ENCODE data around the gene THSD8. TPM values are rescaled to one million over a fixed set of nuclear protein-coding genes. Genes with fewer than 3 reads are reported as not detected.

THSD8 gene
- total and polyA plus RNA-seq, 5 experiments from 2014 or later, result 0.96 to 3.1 (median 1.0) TPM; not detected in 1

DNA sequence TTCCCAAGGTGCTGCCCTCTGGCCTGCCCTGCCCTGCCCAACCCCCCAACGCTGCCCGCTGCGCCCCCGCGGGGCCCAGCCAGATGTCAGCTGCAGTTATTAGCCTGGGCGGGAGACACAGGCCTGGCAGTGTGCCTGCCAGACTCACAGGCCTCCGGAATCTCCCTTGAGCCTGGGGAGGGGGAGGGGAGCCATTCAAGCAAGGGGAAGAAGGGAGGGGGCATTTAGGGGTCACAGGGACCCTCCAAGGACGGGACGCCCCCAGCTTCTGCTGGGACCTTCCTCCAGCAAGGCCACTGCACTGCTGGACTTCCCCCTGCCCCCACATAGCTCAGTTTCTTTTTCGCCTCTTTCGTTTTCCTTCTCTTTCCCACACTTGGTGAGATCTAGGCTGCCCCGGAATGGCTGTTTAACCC is 13.2 kb upstream of the THSD8 start:
- Mint-ChIP-seq H3K4me1 (peaks cover 17 to 39% (median 28%) of the 10 kb centered on the region in 4 donors), H3K36me3 (peaks cover 1 to 7% (median 5%) of the 10 kb centered on the region in 3 donors), H3K9me3 (peaks cover 0 to 4% (median 0%) of the 10 kb centered on the region in 9 donors), H3K4me3 (peak overlapping the region; percentile 68 to 99 (median 80)), H3K27me3 (peaks cover 0 to 4% (median 0%) of the 10 kb centered on the region in 5 donors), H3K27ac (peak overlapping the region in 9 of 10 donors; percentile 94 to 98 (median 98))
- POLR2A ChIA-PET, result interaction anchor here (1.1 to 2.9 kb wide), 2 partner anchors 11 to 311 kb away, joined by 4 to 34 read pairs; no protein-coding TSS in a partner anchor
- DNase-seq, result peak in 3 of 10 donors; percentile 37 to 51 (median 42)
- ATAC-seq, result no peak

- peak overlapping the region in 9 of 10 donors; percentile 94 to 100 (median 98) for H3K27ac Mint-ChIP-seq
- ATAC-seq, result no peak
- DNase-seq, result peak in 3 of 10 donors; percentile 21 to 48 (median 44)
- H3K27me3 Mint-ChIP-seq, result peaks cover 0 to 4% (median 0%) of the 10 kb centered on the region in 5 donors
- H3K36me3 Mint-ChIP-seq, result peaks cover 1 to 7% (median 5%) of the 10 kb centered on the region in 3 donors
- H3K9me3 Mint-ChIP-seq, result peaks cover 0 to 4% (median 0%) of the 10 kb centered on the region in 9 donors
- POLR2A ChIA-PET, result interaction anchor here (0.6 to 2.9 kb wide), 3 partner anchors 9 to 310 kb away, joined by 4 to 34 read pairs (median 4); no protein-coding TSS in a partner anchor
- H3K4me1 Mint-ChIP-seq, result peaks cover 20 to 42% (median 33%) of the 10 kb centered on the region in 4 donors
- H3K4me3 Mint-ChIP-seq, result peak overlapping the region; percentile 68 to 99 (median 80)
Measured at GRCh38 chr19:12789098-12789903, 12.6 kb upstream of the THSD8 start.

GRCh38 chr19:12789904-12790619 is 11.8 kb upstream of the THSD8 start:
- H3K27ac Mint-ChIP-seq, result peak overlapping the region; percentile 97 to 100 (median 100)
- peaks cover 0 to 4% (median 0%) of the 10 kb centered on the region in 9 donors for H3K9me3 Mint-ChIP-seq
- ATAC-seq (peak; percentile 35 to 38), DNase-seq (peak; percentile 82 to 96 (median 90))
- H3K4me1 Mint-ChIP-seq, result peaks cover 22 to 50% (median 39%) of the 10 kb centered on the region in 4 donors
- peaks cover 0 to 4% (median 0%) of the 10 kb centered on the region in 5 donors for H3K27me3 Mint-ChIP-seq
- peak overlapping the region; percentile 91 to 99 (median 96) for H3K4me3 Mint-ChIP-seq
- H3K36me3 Mint-ChIP-seq, result peaks cover 1 to 7% (median 5%) of the 10 kb centered on the region in 3 donors
- POLR2A ChIA-PET, result interaction anchor here (0.6 to 14.5 kb wide), 10 partner anchors 8 to 501 kb away, joined by 3 to 1021 read pairs (median 11); partner anchors contain the start of genes CALR, FBXW9, GET3 and HOOK2

DNA sequence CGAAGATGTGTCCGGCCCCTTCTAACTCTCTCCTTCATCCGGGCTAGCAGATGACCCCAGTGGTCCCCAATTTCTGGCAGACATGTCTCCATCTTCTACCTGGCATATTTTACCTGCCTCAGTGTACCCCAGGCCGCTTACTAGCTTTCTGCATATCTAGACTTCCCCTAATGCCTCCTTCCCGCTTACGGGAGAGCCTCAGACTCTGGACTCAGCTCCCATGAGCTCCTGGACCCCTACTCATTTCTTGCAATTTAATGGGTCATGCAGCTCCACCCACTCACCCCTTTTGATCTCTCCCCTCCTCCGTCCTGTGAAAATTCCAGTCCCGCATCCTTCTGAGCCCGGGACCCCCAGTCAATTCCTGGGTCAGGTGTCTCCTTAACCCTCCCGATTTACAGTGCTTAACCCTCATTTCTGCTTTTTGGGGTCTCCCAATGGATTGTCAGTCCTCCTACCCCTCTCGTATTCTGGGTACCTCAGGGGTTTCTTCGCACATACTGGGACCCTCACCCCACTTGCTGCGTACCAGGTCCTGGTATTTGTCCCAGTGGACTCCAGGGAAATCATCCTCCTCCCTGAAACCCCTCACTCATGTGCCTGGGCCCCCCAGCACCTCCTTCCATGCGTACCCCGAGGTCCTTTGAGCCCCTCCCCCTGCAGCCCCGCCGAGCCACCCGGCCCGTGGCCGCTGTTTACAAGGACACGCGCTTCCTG is 11.1 kb upstream of the THSD8 start:
- Mint-ChIP-seq H3K36me3 (peaks cover 1 to 7% (median 5%) of the 10 kb centered on the region in 3 donors), H3K27ac (peak overlapping the region; percentile 97 to 100 (median 100)), H3K4me1 (peaks cover 24 to 56% (median 42%) of the 10 kb centered on the region in 4 donors), H3K27me3 (peaks cover 0 to 4% (median 0%) of the 10 kb centered on the region in 5 donors), H3K9me3 (peaks cover 0 to 4% (median 0%) of the 10 kb centered on the region in 9 donors), H3K4me3 (peak overlapping the region; percentile 91 to 99 (median 96))
- ATAC-seq, result no peak
- POLR2A ChIA-PET, result interaction anchor here (0.6 to 14.5 kb wide), 22 partner anchors 11 to 538 kb away, joined by 3 to 1021 read pairs (median 5); partner anchors contain the start of genes CALR, DHPS, FBXW9 and GCDH
- DNase-seq, result no peak

- ATAC-seq, result peak; percentile 43 to 47
- peaks cover 1 to 8% (median 5%) of the 10 kb centered on the region in 3 donors for H3K36me3 Mint-ChIP-seq
- H3K4me3 Mint-ChIP-seq, result peak within 1 kb of the TSS; percentile 91 to 99 (median 96)
- peak within 1 kb of the TSS; percentile 97 to 100 (median 100) for H3K27ac Mint-ChIP-seq
- peaks cover 31 to 60% (median 49%) of the 10 kb centered on the region in 4 donors for H3K4me1 Mint-ChIP-seq
- POLR2A ChIA-PET, result interaction anchor here (0.5 to 14.5 kb wide), 31 partner anchors 10 to 1095 kb away, joined by 3 to 1021 read pairs (median 5); partner anchors contain the start of genes CALR, DHPS, FBXW9 and GCDH
- peaks cover 0 to 4% (median 0%) of the 10 kb centered on the region in 5 donors for H3K27me3 Mint-ChIP-seq
- H3K9me3 Mint-ChIP-seq, result peaks cover 0 to 4% (median 0%) of the 10 kb centered on the region in 9 donors
- DNase-seq, result peak; percentile 95 to 99 (median 98)
Measured at GRCh38 chr19:12791345-12792050, 10.4 kb upstream of the THSD8 start, which contains the start of gene JUNB. JUNB (plus strand) TSS chr19:12791486; CDS start chr19:12791772, 286 bp downstream.

DNA sequence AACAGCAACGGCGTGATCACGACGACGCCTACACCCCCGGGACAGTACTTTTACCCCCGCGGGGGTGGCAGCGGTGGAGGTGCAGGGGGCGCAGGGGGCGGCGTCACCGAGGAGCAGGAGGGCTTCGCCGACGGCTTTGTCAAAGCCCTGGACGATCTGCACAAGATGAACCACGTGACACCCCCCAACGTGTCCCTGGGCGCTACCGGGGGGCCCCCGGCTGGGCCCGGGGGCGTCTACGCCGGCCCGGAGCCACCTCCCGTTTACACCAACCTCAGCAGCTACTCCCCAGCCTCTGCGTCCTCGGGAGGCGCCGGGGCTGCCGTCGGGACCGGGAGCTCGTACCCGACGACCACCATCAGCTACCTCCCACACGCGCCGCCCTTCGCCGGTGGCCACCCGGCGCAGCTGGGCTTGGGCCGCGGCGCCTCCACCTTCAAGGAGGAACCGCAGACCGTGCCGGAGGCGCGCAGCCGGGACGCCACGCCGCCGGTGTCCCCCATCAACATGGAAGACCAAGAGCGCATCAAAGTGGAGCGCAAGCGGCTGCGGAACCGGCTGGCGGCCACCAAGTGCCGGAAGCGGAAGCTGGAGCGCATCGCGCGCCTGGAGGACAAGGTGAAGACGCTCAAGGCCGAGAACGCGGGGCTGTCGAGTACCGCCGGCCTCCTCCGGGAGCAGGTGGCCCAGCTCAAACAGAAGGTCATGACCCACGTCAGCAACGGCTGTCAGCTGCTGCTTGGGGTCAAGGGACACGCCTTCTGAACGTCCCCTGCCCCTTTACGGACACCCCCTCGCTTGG is 9.6 kb upstream of the THSD8 start:
- Mint-ChIP-seq H3K4me1 (peaks cover 32 to 57% (median 49%) of the 10 kb centered on the region in 4 donors), H3K27me3 (peaks cover 0 to 4% (median 0%) of the 10 kb centered on the region in 5 donors), H3K27ac (peak overlapping the region; percentile 92 to 100 (median 100)), H3K36me3 (peaks cover 1 to 14% (median 5%) of the 10 kb centered on the region in 3 donors), H3K9me3 (peaks cover 0 to 4% (median 0%) of the 10 kb centered on the region in 9 donors), H3K4me3 (peak overlapping the region; percentile 85 to 99 (median 96))
- POLR2A ChIA-PET, result interaction anchor here (0.5 to 14.5 kb wide), 32 partner anchors 9 to 1726 kb away, joined by 3 to 1021 read pairs (median 5); partner anchors contain the start of genes CALR, DHPS, DNAJB1 and FBXW9
- no peak for ATAC-seq
- peak; percentile 53 to 87 (median 72) for DNase-seq

- ATAC-seq (no peak), DNase-seq (peak in 1 of 10 donors; percentile 62)
- Mint-ChIP-seq H3K9me3 (peaks cover 0 to 4% (median 0%) of the 10 kb centered on the region in 9 donors), H3K27ac (peak overlapping the region; percentile 91 to 100 (median 100)), H3K27me3 (peaks cover 0 to 4% (median 0%) of the 10 kb centered on the region in 5 donors), H3K4me1 (peaks cover 32 to 56% (median 47%) of the 10 kb centered on the region in 4 donors), H3K36me3 (peaks cover 1 to 15% (median 5%) of the 10 kb centered on the region in 3 donors), H3K4me3 (peak overlapping the region; percentile 85 to 99 (median 96))
- POLR2A ChIA-PET, result interaction anchor here (0.5 to 14.5 kb wide), 20 partner anchors 9 to 1725 kb away, joined by 3 to 1021 read pairs (median 5); partner anchors contain the start of genes CALR, DHPS, DNAJB1 and FBXW9
Measured at GRCh38 chr19:12792853-12793289, 9.0 kb upstream of the THSD8 start.

DNA sequence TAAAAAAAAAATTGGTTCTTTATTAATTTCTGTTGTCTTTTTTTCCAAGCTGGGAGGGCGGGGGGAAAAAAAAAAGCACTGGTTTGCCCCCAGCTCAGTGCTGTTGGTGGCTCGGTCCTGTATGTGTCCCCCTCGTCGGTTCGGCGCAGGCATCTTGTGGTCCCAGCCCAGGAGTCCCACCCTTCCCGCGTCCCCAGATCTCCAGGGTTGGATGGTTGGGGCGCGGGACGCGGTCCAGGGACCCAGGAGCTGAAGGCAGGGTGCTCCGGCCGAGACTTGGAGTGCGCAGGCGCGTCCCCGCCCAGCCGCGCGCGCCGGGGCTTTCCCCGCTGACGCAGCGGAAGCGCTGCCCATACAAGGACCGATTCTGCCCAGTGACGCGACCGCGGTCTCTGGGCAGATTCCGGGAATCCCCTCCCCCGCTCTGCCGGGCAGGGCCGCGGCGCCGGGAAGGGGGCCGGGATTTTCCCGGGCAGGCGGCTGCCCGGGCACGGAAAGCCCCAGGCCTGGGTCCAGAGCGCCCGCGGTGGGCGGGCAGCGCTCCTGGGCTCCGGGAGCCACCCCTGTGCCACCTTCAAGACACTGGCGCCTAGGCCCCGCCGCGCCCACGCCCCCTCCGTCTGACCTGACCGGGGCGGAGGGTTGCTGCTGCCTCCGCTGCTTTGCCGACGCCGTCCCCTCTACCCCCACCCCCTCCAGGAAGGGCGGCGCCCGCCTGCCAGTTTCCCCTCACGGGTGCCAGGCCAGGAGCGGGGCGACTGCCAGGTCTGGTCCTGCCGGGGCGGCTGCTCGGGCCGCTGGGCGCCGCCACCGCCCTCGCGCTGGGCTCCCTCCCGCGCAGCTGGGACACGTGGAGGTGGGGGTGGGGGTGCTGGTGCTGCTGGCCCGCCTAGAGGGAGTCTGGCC is 8.3 kb upstream of the THSD8 start:
- Mint-ChIP-seq H3K9me3 (peaks cover 0 to 4% (median 0%) of the 10 kb centered on the region in 9 donors), H3K36me3 (peaks cover 1 to 16% (median 5%) of the 10 kb centered on the region in 3 donors), H3K27ac (peak overlapping the region; percentile 94 to 100 (median 100)), H3K27me3 (peaks cover 0 to 4% (median 0%) of the 10 kb centered on the region in 5 donors), H3K4me1 (peaks cover 30 to 56% (median 43%) of the 10 kb centered on the region in 4 donors), H3K4me3 (peak overlapping the region; percentile 89 to 99 (median 96))
- ATAC-seq (peak; percentile 47 to 53), DNase-seq (peak; percentile 92 to 98 (median 96))
- POLR2A ChIA-PET, result interaction anchor here (0.5 to 14.5 kb wide), 19 partner anchors 8 to 1725 kb away, joined by 3 to 1021 read pairs (median 5); partner anchors contain the start of genes CALR, DHPS, DNAJB1 and FBXW9
